GM23338 (cell line): Measurements from ENCODE around the gene PPP6R2. TPM values are rescaled to one million over a fixed set of nuclear protein-coding genes. Genes with fewer than 3 reads are reported as not detected.

Experiments used
- ATAC-seq: fragments of 200-7000 bp; cut with Tn5 transposase; 3 replicates; pipeline ENCODE4 v1.9.1; 2020
- DNase-seq: peaks from one replicate; pipeline ENCODE4 v3.0.0-alpha.2; 2015; ENCODE audit warnings: low spot score
- H2AFZ ChIP-seq: fragments of 200-600 bp; sonication (generic); 2 replicates; pipeline ENCODE4 v1.8.0; 2016; ENCODE audit warnings: antibody characterized with exemption, mild to moderate bottlenecking, moderate library complexity
- H3F3A ChIP-seq: fragments of 200-600 bp; sonication (generic); replicated peaks from 2 replicates; pipeline ENCODE4 v1.8.0; 2017; ENCODE audit warnings: antibody characterized with exemption, mixed run types, low read depth
- H3K27ac ChIP-seq: fragments of 200-600 bp; sonication (generic); 2 replicates; pipeline ENCODE4 v1.6.1; 2016; ENCODE audit warnings: low read depth
- H3K27me3 ChIP-seq: fragments of 200-600 bp; sonication (generic); 2 replicates; pipeline ENCODE4 v1.8.0; 2016; ENCODE audit warnings: mild to moderate bottlenecking, mixed run types, moderate library complexity; ENCODE audit not compliant: insufficient read depth
- H3K36me3 ChIP-seq: fragments of 200-600 bp; sonication (generic); 2 replicates; pipeline ENCODE4 v1.8.0; 2016; ENCODE audit warnings: mild to moderate bottlenecking; ENCODE audit not compliant: insufficient read depth
- H3K4me1 ChIP-seq: fragments of 200-600 bp; sonication (generic); 2 replicates; pipeline ENCODE4 v1.8.0; 2016; ENCODE audit warnings: mild to moderate bottlenecking, moderate library complexity; ENCODE audit not compliant: insufficient read depth
- H3K4me2 ChIP-seq: fragments of 200-600 bp; sonication (generic); 2 replicates; pipeline ENCODE4 v1.7.1; 2017; ENCODE audit warnings: mixed run types
- H3K4me3 ChIP-seq: fragments of 200-600 bp; sonication (generic); 2 replicates; pipeline ENCODE4 v1.6.1; 2016; ENCODE audit warnings: mixed run types
- H3K79me2 ChIP-seq: fragments of 200-600 bp; sonication (generic); replicated peaks from 2 replicates; pipeline ENCODE4 v1.8.0; 2017; ENCODE audit warnings: mild to moderate bottlenecking; ENCODE audit not compliant: insufficient read depth
- H3K9me2 ChIP-seq: fragments of 200-600 bp; sonication (generic); 2 replicates; pipeline ENCODE4 v1.8.0; 2017; ENCODE audit not compliant: insufficient read depth
- H4K20me1 ChIP-seq: fragments of 200-600 bp; sonication (generic); replicated peaks from 2 replicates; pipeline ENCODE4 v1.8.0; 2017; ENCODE audit warnings: mild to moderate bottlenecking; ENCODE audit not compliant: insufficient read depth
- H3K27ac Mint-ChIP-seq: 2 replicates; pipeline ENCODE4 v1.8.0; 2020; ENCODE audit warnings: inconsistent platforms, mild to moderate bottlenecking, moderate library complexity, mixed read lengths
- H3K27me3 Mint-ChIP-seq: 3 replicates; pipeline ENCODE4 v1.8.0; 2022; ENCODE audit warnings: low read depth, mild to moderate bottlenecking, moderate library complexity, mixed read lengths, inconsistent platforms; ENCODE audit not compliant: insufficient read depth, poor library complexity
- H3K36me3 Mint-ChIP-seq: 3 replicates; pipeline ENCODE4 v1.8.0; 2021; ENCODE audit warnings: low read depth, mild to moderate bottlenecking, inconsistent platforms, moderate library complexity, mixed read lengths
- H3K4me1 Mint-ChIP-seq: 3 replicates; pipeline ENCODE4 v1.8.0; 2020; ENCODE audit warnings: mild to moderate bottlenecking, inconsistent platforms, mixed read lengths
- H3K4me3 Mint-ChIP-seq: 3 replicates; pipeline ENCODE4 v1.8.0; 2021; ENCODE audit warnings: moderate library complexity, mild to moderate bottlenecking, inconsistent platforms, mixed read lengths
- H3K9me3 Mint-ChIP-seq: 3 replicates; pipeline ENCODE4 v1.8.0; 2020; ENCODE audit warnings: moderate library complexity, mild to moderate bottlenecking, inconsistent platforms, mixed read lengths
- CREB1 ChIP-seq: fragments of 250-450 bp; sonication (Bioruptor Pico); IDR thresholded peaks from 2 replicates; pipeline ENCODE4 v1.5.0; 2020; ENCODE audit warnings: low read depth, mild to moderate bottlenecking, moderate library complexity
- EZH2 ChIP-seq: fragments of 200-600 bp; sonication (generic); IDR thresholded peaks from one replicate; pipeline ENCODE4 v1.8.0; 2017; ENCODE audit warnings: antibody characterized with exemption, mild to moderate bottlenecking, low read depth; ENCODE audit not compliant: unreplicated experiment
- JUNB ChIP-seq: IDR thresholded peaks from one replicate; pipeline ENCODE4 v1.6.1; 2016; ENCODE audit warnings: antibody characterized with exemption; ENCODE audit not compliant: unreplicated experiment
- STAT1 ChIP-seq: IDR thresholded peaks from one replicate; pipeline ENCODE4 v1.6.1; 2016; ENCODE audit warnings: antibody characterized with exemption; ENCODE audit not compliant: unreplicated experiment
- ZNF114 ChIP-seq: fragments of 250-450 bp; sonication (Bioruptor Pico); IDR thresholded peaks from 2 replicates; pipeline ENCODE4 v1.5.0; 2020; ENCODE audit warnings: mild to moderate bottlenecking, moderate library complexity
- ZNF331 ChIP-seq: fragments of 250-450 bp; sonication (Bioruptor Pico); IDR thresholded peaks from 2 replicates; pipeline ENCODE4 v1.5.0; 2020; ENCODE audit warnings: low read depth, mild to moderate bottlenecking, moderate library complexity
- polyA plus RNA-seq: library from polyadenylated mRNA; unstranded; fragments of >200 nt; fragmentation: Nextera tagmentation; extraction: Ambion mirVana; gene quantifications from 2 replicates; pipeline ENCODE4 v1.2.1, GENCODE V29; 2016
- total RNA-seq: library from RNA; depleted of rRNA; stranded (reverse); fragments of >200 nt; shearing (Covaris generic); gene quantifications from 2 replicates; pipeline ENCODE4 v1.2.3, GENCODE V29; 2014
- TF ChIP-seq, protein P1 (sequence below): fragments of 250-450 bp; sonication (Bioruptor Pico); IDR thresholded peaks from 2 replicates; pipeline ENCODE4 v1.5.0; 2020; ENCODE audit warnings: mild to moderate bottlenecking, moderate library complexity
- TF ChIP-seq, protein P2 (sequence below): IDR thresholded peaks from 2 replicates; pipeline ENCODE4 v1.6.1; 2016; ENCODE audit warnings: antibody characterized with exemption

The PPP6R2 gene
- total and polyA plus RNA-seq, 2 experiments from 2014 or later = 11.9 to 45.8 TPM

DNA sequence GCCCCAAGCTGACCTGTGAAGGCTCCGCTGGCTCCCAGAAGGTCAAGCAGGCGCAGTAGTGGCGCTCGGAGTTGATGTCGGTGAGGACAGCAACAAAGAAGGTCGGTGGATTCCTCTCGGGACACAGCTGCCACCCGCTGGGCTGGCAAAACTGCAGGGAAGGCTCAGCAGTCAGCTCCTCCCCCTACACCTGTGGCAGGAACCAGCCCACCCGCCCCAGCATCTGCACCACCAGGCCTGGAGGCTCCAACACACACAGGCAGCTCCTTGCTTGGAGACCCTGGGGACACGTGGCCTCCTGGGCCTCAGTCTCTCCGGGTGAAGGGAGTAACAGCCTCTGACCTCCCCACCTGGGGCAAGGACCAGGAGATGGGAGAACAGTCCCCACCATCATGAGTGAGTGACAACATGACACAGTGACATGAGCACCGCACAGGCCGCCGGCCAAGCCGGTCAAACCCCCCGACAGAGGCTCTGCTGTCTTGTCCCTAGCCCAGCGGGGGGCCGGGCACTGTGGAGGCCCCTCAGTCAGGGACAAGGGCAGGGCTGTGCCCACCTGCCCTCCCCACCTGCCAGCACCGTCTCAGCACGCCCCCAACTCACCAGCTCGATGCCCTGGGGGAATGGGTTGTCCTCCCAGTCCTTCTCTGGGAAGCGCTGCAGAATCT, 124.8 kb downstream of the PPP6R2 start (continued):
- TF ChIP-seq, protein P1, sequence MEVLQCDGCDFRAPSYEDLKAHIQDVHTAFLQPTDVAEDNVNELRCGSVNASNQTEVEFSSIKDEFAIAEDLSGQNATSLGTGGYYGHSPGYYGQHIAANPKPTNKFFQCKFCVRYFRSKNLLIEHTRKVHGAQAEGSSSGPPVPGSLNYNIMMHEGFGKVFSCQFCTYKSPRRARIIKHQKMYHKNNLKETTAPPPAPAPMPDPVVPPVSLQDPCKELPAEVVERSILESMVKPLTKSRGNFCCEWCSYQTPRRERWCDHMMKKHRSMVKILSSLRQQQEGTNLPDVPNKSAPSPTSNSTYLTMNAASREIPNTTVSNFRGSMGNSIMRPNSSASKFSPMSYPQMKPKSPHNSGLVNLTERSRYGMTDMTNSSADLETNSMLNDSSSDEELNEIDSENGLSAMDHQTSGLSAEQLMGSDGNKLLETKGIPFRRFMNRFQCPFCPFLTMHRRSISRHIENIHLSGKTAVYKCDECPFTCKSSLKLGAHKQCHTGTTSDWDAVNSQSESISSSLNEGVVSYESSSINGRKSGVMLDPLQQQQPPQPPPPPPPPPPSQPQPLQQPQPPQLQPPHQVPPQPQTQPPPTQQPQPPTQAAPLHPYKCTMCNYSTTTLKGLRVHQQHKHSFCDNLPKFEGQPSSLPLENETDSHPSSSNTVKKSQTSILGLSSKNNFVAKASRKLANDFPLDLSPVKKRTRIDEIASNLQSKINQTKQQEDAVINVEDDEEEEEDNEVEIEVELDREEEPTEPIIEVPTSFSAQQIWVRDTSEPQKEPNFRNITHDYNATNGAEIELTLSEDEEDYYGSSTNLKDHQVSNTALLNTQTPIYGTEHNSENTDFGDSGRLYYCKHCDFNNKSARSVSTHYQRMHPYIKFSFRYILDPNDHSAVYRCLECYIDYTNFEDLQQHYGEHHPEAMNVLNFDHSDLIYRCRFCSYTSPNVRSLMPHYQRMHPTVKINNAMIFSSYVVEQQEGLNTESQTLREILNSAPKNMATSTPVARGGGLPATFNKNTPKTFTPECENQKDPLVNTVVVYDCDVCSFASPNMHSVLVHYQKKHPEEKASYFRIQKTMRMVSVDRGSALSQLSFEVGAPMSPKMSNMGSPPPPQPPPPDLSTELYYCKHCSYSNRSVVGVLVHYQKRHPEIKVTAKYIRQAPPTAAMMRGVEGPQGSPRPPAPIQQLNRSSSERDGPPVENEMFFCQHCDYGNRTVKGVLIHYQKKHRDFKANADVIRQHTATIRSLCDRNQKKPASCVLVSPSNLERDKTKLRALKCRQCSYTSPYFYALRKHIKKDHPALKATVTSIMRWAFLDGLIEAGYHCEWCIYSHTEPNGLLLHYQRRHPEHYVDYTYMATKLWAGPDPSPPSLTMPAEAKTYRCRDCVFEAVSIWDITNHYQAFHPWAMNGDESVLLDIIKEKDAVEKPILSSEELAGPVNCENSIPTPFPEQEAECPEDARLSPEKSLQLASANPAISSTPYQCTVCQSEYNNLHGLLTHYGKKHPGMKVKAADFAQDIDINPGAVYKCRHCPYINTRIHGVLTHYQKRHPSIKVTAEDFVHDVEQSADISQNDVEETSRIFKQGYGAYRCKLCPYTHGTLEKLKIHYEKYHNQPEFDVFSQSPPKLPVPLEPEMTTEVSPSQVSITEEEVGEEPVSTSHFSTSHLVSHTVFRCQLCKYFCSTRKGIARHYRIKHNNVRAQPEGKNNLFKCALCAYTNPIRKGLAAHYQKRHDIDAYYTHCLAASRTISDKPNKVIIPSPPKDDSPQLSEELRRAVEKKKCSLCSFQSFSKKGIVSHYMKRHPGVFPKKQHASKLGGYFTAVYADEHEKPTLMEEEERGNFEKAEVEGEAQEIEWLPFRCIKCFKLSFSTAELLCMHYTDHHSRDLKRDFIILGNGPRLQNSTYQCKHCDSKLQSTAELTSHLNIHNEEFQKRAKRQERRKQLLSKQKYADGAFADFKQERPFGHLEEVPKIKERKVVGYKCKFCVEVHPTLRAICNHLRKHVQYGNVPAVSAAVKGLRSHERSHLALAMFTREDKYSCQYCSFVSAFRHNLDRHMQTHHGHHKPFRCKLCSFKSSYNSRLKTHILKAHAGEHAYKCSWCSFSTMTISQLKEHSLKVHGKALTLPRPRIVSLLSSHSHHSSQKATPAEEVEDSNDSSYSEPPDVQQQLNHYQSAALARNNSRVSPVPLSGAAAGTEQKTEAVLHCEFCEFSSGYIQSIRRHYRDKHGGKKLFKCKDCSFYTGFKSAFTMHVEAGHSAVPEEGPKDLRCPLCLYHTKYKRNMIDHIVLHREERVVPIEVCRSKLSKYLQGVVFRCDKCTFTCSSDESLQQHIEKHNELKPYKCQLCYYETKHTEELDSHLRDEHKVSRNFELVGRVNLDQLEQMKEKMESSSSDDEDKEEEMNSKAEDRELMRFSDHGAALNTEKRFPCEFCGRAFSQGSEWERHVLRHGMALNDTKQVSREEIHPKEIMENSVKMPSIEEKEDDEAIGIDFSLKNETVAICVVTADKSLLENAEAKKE (CRISPR knock-in tag) = no peak
- TF ChIP-seq STAT1 = no peak

DNA sequence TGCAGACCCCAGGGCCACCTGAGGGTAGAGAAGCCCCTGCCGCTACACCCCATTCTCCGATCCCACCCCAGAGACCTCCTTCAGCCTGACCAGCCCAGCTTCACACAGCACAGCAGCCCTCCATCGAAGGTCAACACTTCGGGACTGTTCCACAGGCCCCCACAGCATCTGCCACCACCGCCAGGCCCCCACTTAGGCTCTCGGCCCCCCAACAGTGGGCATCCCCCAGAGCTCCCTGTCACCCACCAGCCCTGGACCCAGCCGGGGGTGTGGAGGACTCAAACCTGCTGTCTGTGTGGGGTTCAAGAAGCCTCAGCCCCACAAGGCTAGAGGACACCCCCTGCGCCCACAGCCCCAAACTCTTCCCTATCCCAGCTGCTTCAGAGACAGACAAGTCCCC, 125.5 kb downstream of the PPP6R2 start:
- Histone ChIP-seq H3K4me1 (peaks cover 13% of the 10 kb centered on the region; the same call in 1 of the 2 replicates), H3K79me2 (peaks cover 55% of the 10 kb centered on the region), H3K4me2 (no peak overlapping the region), H2AFZ (no peak overlapping the region), H4K20me1 (peaks cover 39% of the 10 kb centered on the region), H3K9me2 (no peaks in the 10 kb centered on the region), H3K27ac (no peak overlapping the region), H3K36me3 (no peaks in the 10 kb centered on the region), H3K4me3 (no peak overlapping the region), H3F3A (no peaks in the 10 kb centered on the region), H3K27me3 (no peaks in the 10 kb centered on the region)
- ATAC-seq (no peak), DNase-seq (no peak)
- H3K27ac Mint-ChIP-seq = no peak overlapping the region
- peaks cover 27% of the 10 kb centered on the region for H3K4me1 Mint-ChIP-seq
- H3K4me3 Mint-ChIP-seq = no peak overlapping the region
- peaks cover 17% of the 10 kb centered on the region for H3K36me3 Mint-ChIP-seq
- no peaks in the 10 kb centered on the region for H3K9me3 Mint-ChIP-seq
- peaks cover 16% of the 10 kb centered on the region for H3K27me3 Mint-ChIP-seq
- TF ChIP-seq, protein P2, sequence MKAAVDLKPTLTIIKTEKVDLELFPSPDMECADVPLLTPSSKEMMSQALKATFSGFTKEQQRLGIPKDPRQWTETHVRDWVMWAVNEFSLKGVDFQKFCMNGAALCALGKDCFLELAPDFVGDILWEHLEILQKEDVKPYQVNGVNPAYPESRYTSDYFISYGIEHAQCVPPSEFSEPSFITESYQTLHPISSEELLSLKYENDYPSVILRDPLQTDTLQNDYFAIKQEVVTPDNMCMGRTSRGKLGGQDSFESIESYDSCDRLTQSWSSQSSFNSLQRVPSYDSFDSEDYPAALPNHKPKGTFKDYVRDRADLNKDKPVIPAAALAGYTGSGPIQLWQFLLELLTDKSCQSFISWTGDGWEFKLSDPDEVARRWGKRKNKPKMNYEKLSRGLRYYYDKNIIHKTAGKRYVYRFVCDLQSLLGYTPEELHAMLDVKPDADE = no peak
- no peak for TF ChIP-seq EZH2
- TF ChIP-seq ZNF114 (CRISPR knock-in tag) = no peak
- TF ChIP-seq, protein P1 (CRISPR knock-in tag) = no peak
- TF ChIP-seq STAT1 = no peak
- TF ChIP-seq CREB1 (CRISPR knock-in tag) = no peak
- no peak for TF ChIP-seq JUNB
- TF ChIP-seq ZNF331 (CRISPR knock-in tag) = no peak
